HG02763 (cell line): Measurements from ENCODE around the gene MTPN.

Source experiments
- ATAC-seq: cut with Tn5 transposase; IDR thresholded peaks from one replicate; pipeline ENCODE4 v1.9.1; 2021; ENCODE audit warnings: mild to moderate bottlenecking, moderate library complexity; ENCODE audit not compliant: unreplicated experiment

MTPN gene

GRCh38 chr7:135959646-135960363 is 17.4 kb downstream of the MTPN start:
- ATAC-seq = no peak

GRCh38 chr7:135958173-135958572 is 19.0 kb downstream of the MTPN start:
- ATAC-seq = no peak

- no peak for ATAC-seq
These were observed 19.5 kb downstream of the MTPN start for GRCh38 chr7:135957627-135958026.

- ATAC-seq = no peak
These were observed 20.8 kb downstream of the MTPN start for GRCh38 chr7:135956393-135956792.

- ATAC-seq = no peak
These were observed 26.2 kb downstream of the MTPN start for GRCh38 chr7:135950972-135951371.

- ATAC-seq = no peak
These were observed 26.7 kb downstream of the MTPN start for GRCh38 chr7:135950429-135950828.

- ATAC-seq = no peak
These were observed 30.7 kb downstream of the MTPN start for GRCh38 chr7:135946289-135947055.

- ATAC-seq = no peak
These were observed 32.4 kb downstream of the MTPN start for GRCh38 chr7:135944753-135945152.

- ATAC-seq = no peak
These were observed 33.9 kb downstream of the MTPN start for GRCh38 chr7:135943134-135943879.

GRCh38 chr7:135942614-135943013 is 34.5 kb downstream of the MTPN start:
- ATAC-seq = peak; percentile 75

GRCh38 chr7:135940077-135941075 is 36.8 kb downstream of the MTPN start:
- ATAC-seq = no peak

GRCh38 chr7:135939261-135939812 is 37.8 kb downstream of the MTPN start:
- no peak for ATAC-seq

- no peak for ATAC-seq
These were observed 38.6 kb downstream of the MTPN start for GRCh38 chr7:135938563-135938962.

- ATAC-seq = no peak
These were observed 39.1 kb downstream of the MTPN start for GRCh38 chr7:135938086-135938485.

- ATAC-seq = no peak
These were observed 40.5 kb downstream of the MTPN start for GRCh38 chr7:135936497-135937217.

- no peak for ATAC-seq
These were observed 42.5 kb downstream of the MTPN start for GRCh38 chr7:135934651-135935050.

GRCh38 chr7:135933509-135934188 is 43.5 kb downstream of the MTPN start:
- no peak for ATAC-seq

- no peak for ATAC-seq
These were observed 45.0 kb downstream of the MTPN start for GRCh38 chr7:135932131-135932530.
